ENCODE data around the gene HAND1. TPM values are rescaled to one million over a fixed set of nuclear protein-coding genes. Genes with fewer than 3 reads are reported as not detected.

HAND1 gene
- total RNA-seq, 6 experiments from 2014 or later: not detected

DNA sequence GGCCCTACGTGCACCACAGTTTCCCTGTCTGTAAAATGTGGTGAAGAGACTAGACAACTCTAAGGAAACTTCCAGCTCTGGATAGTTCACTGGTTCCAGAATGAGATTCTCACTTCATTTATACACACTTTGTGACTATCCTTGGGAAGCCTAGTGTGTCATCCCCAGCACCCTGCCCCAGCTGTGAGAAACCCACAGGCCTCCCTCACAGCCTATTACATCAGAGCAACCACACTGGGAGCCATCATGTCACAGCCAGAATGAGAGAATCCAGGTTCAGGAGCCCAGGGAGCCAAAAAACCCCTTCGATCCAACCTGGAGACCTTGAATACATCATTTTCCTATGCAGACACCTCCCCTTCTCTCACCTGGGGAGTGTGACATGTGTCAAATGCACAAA is 21.0 kb upstream of the HAND1 start:
- Mint-ChIP-seq H3K4me1 (ENCODE audit: low read depth) (no peaks in the 10 kb centered on the region), H3K9me3 (no peaks in the 10 kb centered on the region), H3K36me3 (ENCODE audit: low read depth) (no peaks in the 10 kb centered on the region), H3K27me3 (ENCODE audit: insufficient read depth) (peaks cover 46% of the 10 kb centered on the region), H3K27ac (no peak overlapping the region), H3K4me3 (no peak overlapping the region)
- TF ChIP-seq, protein P1, sequence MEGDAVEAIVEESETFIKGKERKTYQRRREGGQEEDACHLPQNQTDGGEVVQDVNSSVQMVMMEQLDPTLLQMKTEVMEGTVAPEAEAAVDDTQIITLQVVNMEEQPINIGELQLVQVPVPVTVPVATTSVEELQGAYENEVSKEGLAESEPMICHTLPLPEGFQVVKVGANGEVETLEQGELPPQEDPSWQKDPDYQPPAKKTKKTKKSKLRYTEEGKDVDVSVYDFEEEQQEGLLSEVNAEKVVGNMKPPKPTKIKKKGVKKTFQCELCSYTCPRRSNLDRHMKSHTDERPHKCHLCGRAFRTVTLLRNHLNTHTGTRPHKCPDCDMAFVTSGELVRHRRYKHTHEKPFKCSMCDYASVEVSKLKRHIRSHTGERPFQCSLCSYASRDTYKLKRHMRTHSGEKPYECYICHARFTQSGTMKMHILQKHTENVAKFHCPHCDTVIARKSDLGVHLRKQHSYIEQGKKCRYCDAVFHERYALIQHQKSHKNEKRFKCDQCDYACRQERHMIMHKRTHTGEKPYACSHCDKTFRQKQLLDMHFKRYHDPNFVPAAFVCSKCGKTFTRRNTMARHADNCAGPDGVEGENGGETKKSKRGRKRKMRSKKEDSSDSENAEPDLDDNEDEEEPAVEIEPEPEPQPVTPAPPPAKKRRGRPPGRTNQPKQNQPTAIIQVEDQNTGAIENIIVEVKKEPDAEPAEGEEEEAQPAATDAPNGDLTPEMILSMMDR (IDR thresholded peaks at IDR 0.05): no peak
- no peak for DNase-seq

DNA sequence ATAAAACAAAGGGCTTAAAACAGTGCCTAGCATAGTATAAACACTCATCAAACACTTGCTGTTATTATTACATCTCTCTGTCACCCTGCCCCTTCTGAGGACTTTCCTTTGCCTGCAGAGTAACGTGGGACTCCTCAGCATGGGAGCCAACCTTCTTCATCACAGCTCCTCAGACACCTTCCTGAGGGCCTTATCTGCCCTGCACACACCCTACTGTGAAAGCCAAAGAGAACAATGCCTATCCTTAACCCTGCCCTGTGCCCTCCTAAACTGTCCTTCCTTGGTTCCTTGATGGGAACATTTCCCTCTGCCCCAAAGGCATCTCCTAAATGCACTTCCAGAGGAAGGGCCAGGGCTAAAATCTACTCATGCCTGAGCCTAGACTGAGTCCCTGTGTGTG is 20.6 kb upstream of the HAND1 start:
- Mint-ChIP-seq H3K4me1 (ENCODE audit: low read depth) (no peaks in the 10 kb centered on the region), H3K9me3 (no peaks in the 10 kb centered on the region), H3K27ac (no peak overlapping the region), H3K36me3 (ENCODE audit: low read depth) (no peaks in the 10 kb centered on the region), H3K4me3 (no peak overlapping the region), H3K27me3 (ENCODE audit: insufficient read depth) (peaks cover 49% of the 10 kb centered on the region)
- TF ChIP-seq, protein P1 (IDR thresholded peaks at IDR 0.05): no peak
- DNase-seq: no peak

GRCh38 chr5:154494036-154494435 is 16.0 kb upstream of the HAND1 start:
- peaks cover 47% of the 10 kb centered on the region for H3K27me3 Mint-ChIP-seq (ENCODE audit: insufficient read depth)
- DNase-seq: no peak

DNA sequence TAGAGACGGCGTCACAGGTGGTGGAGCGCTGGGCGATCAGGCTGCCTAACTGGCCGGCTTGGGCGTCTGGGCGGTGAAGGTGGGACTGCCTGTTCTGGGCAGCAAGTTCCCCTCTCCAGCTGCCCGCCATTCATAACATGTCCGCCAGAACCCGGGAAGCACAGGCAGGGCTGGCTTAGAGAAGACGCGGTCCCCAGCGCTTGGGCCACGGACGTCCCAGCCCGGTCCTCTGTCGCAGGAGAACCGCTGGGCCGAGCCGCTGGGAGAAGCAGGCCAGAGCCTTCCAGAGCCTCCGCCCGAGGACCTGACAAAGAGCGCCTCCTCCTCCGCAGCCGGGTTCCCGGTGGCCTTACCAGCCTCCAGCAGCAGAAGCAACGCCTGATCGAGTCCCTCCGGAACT is 15.2 kb upstream of the HAND1 start:
- TF ChIP-seq, protein P1 (IDR thresholded peaks at IDR 0.05): no peak
- Mint-ChIP-seq H3K4me3 (no peak overlapping the region), H3K36me3 (ENCODE audit: low read depth) (no peaks in the 10 kb centered on the region), H3K27me3 (ENCODE audit: insufficient read depth) (peaks cover 40% of the 10 kb centered on the region), H3K27ac (no peak overlapping the region), H3K9me3 (no peaks in the 10 kb centered on the region), H3K4me1 (ENCODE audit: low read depth) (no peaks in the 10 kb centered on the region)
- DNase-seq: no peak

More at GRCh38 chr5:154494036-154494435, 16.0 kb upstream of the HAND1 start:
- Mint-ChIP-seq H3K27ac (no peak overlapping the region), H3K4me3 (no peak overlapping the region), H3K4me1 (ENCODE audit: low read depth) (no peaks in the 10 kb centered on the region), H3K9me3 (no peaks in the 10 kb centered on the region), H3K36me3 (ENCODE audit: low read depth) (no peaks in the 10 kb centered on the region)
- TF ChIP-seq, protein P1 (IDR thresholded peaks at IDR 0.05): no peak

DNA sequence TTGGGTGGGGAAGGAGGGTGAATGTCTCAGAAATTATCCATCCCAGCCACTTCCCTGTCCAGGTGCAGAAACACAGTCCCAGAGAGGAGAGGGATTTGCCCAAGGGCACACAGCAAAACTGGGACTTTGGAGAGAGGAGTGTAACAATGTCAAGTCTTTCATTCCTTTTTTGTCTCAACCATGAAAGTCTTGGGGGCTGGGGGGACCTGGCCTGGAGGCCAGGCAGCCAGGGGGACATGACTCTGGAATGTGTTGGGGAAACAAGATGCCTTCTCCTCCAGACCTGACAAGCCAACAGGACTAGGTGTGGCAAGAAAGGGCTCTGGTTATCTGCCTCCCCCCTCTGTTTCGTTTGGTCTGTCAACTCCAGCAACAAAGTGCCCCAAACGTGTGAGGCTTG is 13.9 kb upstream of the HAND1 start:
- peaks cover 37% of the 10 kb centered on the region for H3K27me3 Mint-ChIP-seq (ENCODE audit: insufficient read depth)
- no peak overlapping the region for H3K4me3 Mint-ChIP-seq
- no peaks in the 10 kb centered on the region for H3K36me3 Mint-ChIP-seq (ENCODE audit: low read depth)
- no peak overlapping the region for H3K27ac Mint-ChIP-seq
- TF ChIP-seq, protein P1 (IDR thresholded peaks at IDR 0.05): no peak
- no peaks in the 10 kb centered on the region for H3K9me3 Mint-ChIP-seq
- no peak for DNase-seq
- no peaks in the 10 kb centered on the region for H3K4me1 Mint-ChIP-seq (ENCODE audit: low read depth)

GRCh38 chr5:154487541-154487940 is 9.5 kb upstream of the HAND1 start:
- TF ChIP-seq, protein P1 (IDR thresholded peaks at IDR 0.05): no peak
- Mint-ChIP-seq H3K27ac (no peak overlapping the region), H3K27me3 (ENCODE audit: insufficient read depth) (peaks cover 60% of the 10 kb centered on the region), H3K36me3 (ENCODE audit: low read depth) (no peaks in the 10 kb centered on the region), H3K4me1 (ENCODE audit: low read depth) (no peaks in the 10 kb centered on the region), H3K9me3 (no peaks in the 10 kb centered on the region), H3K4me3 (no peak overlapping the region)
- no peak for DNase-seq

All from HFFc6 (cell line).